HG03354 (cell line): ENCODE measurements around the gene NIBAN1.
"Not testable (repeated sequence)": the region's sequence is repeated elsewhere in the genome, so short reads cannot be mapped to it uniquely, and the experiment has no call there.

Experiments used
- ATAC-seq: cut with Tn5 transposase; IDR thresholded peaks from one replicate; pipeline ENCODE4 v1.9.1; 2021; ENCODE audit warnings: mild to moderate bottlenecking; ENCODE audit not compliant: unreplicated experiment, poor library complexity, severe bottlenecking

NIBAN1 gene

DNA sequence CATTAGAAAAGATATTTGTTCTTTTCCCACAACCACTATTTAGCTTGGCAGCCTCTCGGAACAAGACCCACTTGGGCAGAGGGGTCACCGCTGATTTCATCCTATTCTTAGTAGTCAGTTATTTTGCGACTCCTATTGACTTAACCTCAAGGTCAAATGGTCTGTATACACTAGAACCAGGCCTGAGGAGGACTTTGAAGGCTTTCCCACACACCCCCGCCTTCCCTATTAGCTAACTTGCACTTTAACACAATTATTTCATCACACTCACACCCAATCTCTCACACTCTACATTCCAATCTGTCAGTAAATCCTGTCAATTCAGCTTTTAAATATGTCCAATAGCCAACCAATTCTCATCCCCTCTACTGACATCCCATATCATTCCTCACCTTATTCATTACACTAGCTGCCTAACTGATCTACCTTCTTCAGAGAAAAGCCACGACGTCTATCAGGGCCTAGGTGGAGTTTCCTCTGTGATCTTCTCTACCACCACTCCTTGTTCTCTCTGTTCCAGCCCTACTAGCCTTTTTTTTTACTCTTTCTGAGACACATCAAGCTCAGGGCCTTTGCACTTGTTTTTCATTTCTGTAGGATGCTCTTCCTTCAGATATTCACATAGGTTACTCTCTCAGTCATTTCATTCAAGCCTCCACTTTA lies 1.0 kb upstream of the NIBAN1 start:
- ATAC-seq = no peak

DNA sequence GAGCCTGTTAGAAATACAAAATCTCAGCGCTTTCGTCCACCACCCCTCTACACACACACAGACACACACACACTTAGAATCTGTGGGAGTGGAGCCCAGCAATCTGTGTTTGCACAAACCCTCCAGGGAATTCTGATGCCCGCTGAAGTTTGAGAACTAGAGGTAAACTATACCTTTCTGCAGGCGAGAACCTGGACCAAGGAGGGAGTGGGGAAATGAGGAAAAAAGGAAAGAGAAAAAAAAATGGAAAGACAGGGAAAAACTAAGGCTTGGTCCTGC lies 468 bp upstream of the NIBAN1 start:
- ATAC-seq = no peak

DNA sequence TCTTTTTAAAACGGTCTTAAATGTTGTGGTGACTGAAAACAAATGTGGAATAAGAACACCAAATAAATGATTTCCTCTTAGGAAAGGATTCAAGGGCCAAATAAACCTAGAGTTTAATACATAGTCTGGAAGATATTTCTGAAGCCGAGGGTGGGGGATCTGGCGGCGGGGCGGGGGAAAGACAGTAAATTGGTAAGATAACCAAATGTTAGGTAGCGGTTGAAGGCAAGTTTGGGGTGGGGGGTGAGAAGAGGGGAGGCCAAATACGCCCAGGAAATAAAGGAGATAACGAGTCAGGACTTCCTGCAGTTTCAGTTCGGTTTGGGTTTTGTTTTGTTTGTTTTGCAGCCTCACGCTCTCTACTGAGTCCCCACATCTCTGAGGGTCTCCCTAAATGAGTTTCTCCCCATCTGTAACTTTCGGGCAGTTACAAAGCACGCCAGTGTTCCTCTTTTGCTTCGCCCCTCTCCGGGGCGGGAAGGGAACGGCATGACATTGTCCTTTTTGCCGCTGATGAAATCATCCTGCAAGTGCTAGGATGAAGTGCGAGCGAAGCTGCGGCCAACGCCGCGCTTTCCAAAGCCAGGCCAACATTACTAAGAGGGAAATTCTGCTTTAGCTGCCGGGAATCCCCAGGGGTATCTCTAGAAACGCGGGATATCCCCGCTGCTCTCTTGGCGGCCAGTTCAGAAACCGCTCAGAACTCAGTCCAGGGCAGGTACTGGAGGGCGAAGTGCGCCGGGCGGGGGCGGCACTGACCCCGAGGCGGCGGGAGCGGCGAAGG lies 844 bp downstream of the NIBAN1 start:
- peak; percentile 64 for ATAC-seq

DNA sequence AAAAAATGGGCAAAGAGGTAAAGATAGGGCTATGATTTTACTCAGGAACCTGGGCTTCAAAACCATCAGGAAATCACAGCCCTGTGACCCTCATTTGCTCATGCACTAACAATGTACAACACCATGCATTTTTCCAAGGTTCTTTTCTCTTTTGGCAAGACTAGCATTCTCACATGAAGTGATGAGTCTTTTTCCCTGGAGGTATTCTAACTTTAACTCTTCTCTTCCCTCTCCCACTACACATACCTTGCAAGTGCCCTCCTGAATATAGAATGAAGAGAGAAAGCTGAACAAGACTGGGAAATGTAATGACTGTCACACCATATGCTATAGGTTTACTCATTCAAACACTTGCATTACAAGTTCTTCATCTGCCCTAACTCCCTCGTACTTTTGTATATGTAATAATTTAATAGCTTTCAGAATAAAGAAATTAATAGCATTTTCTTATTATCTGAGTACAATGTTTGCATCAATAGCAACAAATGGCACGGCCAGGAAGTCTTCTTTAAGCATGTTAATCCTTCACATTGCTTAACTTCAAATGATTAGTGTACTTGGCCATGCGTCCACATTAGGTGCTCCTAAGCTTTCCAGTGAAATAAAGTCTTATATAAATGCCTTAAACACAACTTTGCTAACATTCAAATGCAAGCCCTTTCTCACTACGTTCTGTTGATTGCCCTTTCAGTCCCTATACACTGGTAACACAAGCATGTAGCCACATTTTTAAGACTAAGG lies 1.8 kb downstream of the NIBAN1 start:
- ATAC-seq = no peak

DNA sequence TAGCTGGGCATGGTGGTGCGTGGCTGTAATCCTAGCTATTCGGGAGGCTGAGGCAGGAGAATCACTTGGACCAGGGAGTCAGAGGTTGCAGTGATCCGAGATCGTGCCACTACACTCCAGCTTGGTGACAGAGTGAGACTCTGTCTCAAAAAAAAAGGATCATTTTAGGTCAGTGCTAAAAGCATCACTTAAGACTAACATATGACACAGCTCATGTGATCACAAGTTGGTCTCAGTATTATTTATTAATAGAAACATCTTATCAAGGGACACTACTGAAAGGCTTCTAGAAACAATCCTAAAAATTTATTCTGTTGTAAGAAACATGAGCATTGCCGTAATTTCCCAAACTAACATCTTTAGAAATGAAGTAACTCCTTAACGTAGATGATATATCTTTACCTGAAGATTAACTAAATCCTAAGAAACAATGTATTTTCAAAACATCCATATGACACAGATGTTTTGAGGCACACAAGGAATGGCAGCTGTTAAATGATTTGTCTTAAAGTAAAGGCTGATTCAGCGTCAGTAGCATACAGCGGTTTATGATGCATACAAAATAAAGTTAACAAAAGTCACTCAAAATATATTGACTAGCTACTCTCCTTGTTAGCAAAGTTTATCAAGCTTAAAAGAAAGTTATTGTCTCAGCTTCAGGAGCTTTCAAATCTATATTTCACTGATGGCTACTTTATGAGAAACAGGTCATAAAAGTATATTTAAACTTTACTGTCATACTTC lies 2.6 kb downstream of the NIBAN1 start:
- ATAC-seq = no peak

DNA sequence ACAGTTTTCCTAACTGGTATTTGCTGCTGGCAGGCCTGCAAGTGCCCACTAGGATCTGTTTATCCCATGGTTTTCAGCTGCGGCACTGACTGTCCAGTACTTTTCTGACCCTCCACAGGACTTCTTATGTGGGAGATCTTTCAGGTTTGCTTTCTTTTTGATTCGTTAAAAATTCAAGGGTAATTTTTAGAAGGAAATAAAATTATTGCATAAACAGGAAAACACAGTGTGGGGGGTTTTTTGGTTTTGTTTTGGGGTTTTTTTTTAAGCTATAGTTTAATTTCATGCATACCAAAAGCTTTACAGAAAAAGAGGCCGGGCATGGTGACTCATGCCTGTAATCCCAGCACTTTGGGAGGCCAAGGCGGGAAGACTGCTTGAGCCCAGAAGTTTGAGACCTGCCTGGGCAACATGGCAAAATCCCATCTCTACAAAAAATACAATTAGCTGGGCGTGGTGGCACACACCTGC lies 3.6 kb downstream of the NIBAN1 start:
- no peak for ATAC-seq

DNA sequence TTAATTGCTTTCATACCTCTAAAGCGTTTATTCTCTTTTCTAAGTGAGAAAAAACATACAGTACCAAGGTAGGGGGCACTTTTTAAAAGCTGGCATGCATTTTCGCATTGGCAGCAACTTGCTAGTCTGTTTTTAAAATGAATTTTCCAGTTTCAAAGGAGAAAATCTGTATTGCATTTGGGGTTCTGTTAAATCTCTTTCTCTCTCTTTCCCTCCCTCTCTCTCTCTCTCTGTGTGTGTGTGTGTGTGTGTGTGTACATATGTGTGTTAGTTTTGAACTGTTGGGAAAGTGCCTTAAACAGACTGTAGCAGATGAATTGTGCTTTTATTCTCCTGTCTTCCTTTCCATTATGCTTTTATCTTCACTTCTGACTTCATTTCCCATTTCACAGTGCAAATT lies 7.3 kb downstream of the NIBAN1 start:
- no peak for ATAC-seq

DNA sequence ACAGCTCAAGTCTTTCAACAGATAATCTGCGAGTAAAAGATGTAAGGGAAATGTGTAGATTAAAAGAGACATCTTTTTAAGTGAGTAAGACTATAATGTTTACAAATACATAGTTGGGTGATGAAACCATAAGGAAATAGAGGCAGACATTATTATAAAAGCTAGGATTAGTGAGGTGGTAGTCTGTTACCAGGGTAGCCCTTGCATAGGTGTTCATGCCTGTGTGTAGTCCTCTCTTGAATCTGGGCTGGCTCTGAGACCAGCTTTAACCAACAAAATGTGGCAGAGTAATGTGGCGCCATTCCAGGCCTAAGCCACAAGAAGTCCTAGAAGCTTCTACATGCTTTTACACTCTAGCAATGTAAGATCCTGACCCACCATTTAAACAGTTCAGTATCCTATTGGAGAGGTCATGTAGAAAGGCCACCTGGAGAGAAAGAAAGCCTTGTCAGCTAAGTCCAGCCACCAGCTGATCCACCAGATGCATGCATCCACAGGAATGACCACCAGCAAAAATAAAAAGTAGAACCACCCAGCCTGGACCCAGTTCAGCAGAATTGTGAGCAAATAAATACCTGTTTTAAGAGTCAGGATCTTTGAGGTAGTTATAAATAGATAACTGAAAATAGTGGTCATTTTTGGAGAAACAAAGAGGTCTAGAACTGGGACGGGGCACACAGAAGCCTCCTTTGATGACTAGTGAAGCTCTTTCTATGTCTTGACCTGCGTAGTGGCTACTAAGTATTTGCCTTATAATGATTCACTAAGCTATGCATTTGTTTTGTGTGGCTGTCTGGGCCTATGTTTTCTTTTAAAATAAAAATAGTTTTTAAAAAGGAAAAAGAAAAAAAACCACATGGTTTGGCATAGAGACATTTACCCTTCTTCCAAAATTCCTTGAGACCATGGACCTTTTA lies 8.1 kb downstream of the NIBAN1 start:
- no peak for ATAC-seq

DNA sequence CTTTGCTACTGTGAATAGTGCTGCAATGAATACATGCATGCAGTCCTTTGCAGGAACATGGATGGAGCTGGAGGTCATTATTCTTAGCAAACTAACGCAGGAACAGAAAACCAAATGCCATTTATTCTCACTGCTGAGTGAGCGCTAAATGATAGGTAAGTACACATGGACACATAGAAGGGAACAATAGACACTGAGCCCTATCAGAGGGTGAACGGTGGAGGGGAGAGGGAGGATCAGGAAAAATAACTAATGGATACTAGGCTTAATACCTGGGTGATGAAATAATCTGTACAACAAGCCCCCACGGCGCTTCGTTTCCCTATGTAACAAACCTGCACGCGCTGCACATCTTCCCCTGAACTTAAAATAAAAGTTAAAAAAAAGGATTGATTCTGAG lies 8.9 kb downstream of the NIBAN1 start:
- no peak for ATAC-seq

DNA sequence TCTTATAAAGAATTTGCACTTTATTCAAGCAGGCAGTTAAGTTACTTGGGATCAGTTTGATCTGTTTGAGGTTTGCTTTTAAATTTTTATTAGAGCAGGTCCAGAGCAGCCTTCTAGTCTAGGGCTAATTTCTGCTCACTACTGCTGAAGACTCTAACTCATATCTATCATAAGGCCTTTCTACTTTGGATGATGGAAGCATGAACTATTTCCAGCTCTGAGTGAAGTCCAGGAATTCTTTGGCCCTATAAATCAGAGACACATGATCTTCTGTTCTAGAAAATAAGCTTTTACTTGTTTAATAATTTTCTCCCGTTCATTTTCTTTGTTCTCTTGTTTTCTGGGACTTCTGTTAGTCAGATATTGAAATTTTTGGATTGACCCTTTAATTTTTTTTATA lies 14.7 kb downstream of the NIBAN1 start:
- no peak for ATAC-seq

DNA sequence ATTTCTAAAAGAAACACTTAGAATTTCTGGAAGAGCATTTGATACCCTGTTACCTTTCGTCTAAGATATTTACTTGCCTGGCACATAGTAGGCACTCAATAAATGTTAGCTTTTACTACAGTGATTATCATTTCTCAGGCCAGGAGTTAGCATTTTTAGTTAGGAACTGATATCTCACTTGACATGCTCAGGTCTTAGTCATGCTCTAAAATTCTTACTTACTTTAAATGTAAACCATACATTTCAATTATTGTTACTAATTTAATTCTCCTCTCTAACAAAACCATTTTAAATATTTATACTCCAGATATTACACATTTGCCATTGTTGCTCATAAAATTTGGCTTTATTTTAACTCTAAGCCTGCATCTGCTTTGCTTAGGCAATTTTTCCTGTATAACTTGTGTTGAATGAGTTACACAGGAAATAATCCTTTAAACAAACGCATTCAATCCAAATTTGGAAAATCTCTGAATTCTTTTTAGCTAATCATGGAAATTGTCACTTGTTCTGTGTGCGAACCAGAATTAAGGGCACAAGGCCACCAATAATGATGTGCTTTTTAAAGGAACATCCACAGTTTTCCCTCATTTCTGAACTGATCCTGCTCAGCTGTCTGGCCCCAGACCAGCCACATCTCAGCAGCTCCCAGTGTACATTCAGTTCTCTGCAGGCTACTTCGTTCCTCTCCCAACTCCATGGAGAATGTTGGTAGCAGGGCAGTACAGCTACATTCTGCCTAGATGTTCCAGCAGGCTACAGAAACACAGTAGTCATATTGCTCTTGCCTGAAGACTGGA lies 15.6 kb downstream of the NIBAN1 start:
- no peak for ATAC-seq

DNA sequence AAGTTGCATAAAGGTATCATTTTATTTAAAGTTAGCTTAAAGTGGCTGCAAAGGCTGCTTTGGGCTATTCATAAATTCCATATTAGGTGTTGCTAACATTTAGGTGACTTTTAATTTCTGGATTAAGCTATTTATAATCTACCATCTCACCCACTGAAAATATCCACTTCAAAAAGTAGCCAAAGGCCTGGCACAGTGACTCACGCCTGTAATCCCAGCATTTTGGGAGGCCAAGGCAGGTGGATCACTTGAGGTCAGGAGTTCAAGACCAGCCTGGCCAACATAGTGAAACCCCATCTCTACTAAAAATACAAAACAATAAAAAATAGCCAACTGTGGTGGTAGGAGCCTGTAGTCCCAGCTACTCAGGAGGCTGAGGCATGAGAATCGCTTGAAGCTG lies 16.4 kb downstream of the NIBAN1 start:
- not testable (repeated sequence) for ATAC-seq

DNA sequence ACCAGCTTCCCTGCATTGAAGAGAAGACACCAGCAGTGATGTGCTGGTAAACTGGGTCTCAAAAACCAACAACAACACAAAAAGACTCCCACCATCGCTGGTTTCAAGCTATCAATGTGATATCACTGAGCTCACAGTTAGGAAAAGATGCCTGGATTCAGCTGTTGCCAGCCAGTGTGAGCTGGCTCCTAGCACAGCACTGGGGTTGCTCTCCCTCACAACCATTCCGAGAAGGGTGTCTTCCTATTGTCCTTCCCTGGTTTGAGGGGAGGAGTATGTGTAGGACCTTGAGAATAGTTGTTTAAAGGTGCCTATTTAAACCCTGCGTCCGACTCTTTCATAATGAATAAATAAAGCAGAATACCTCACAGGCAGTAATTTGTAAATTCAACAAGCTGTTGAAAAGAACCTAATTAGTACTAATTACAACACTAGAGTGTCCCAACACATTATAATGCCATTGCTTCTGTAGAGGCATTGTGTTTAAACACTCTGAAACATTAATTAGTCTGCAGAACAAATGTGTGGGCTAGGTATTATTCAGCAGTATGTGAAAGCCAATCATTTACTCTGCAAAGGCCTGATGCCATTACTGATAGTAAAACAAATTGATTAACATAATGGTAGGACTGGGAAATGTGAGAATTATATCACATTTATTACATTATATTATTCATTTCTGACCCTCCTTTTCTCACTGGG lies 17.2 kb downstream of the NIBAN1 start:
- no peak for ATAC-seq

DNA sequence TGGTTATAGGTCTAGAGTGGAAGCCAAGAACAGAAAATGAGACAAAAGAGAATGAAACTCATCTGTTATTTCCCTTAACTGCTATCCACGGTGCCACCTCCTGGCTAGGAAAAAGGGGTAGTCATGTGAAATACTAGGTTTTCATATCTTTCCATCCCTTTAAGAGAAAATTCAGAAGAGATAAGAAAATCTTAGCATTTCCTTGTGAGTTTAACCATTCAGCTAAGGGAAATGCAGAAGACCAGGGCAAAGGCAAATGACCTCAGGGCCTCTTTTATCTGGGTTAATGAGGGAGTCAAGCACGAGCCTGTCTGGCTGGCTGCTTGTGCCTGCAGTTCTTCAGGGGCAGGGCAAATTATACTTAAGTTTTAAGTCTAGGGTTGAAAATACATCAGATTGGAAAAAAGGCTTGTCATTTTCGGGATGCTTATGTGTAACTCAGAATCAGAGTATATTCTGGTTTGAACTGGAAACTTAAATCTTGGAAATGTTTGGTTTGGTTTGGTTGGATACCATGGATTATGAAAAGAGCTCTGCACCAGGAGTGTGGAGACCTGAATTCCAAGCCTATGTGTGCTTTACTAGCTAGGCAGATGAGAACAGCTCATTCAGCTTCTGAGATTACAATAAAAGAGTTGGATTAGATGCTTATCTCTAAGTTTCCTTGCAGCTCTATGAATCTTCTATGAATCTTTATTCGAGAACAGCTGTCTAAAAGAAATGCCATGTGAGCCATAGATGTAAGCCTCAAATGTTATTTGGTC lies 19.9 kb downstream of the NIBAN1 start:
- ATAC-seq = no peak

DNA sequence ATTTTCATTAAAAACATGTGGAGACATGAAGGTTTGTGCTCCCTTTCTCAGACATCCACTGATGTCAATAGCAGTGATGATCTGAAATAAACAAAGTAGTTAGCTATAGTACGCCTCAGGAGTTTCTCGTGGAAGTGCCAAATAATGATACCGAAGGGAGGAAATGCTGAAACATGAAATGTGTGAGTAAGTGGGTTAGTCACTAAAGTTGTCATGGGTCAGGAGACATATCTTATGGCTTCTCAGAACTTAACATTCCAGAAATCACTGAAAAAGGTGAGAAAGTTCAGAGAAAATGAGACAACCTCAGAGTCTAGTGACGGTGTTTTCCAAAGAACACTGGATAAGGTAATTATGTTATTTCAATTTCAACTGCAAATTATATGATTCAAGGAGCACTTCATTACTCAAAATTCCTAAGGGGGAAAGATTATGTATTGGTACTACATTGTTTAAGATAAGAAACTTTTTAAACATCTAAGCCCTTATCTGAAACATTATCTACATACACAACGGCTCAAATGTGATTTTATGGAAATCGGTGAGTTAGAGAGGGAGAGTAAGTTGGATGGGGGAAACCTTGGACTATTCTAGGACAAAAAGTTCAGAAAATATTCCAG lies 20.6 kb downstream of the NIBAN1 start:
- no peak for ATAC-seq

DNA sequence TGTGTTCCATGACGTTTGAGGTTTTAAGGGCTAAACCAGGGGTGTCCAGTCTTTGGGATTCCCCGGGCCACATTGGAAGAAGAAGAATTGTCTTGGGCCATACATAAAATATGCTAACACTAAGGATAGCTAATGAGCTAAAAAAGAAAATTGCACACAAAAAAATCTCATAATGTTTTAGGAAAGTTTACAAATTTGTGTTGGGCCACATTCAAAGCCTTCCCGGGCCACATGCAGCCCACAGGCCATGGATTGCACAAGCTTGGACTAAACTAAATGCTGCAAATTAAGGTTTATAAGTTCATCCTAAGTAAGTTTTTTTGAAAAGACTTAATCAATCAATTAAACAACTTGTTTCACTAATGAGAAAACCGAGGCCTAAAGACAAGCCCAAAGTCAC lies 21.9 kb downstream of the NIBAN1 start:
- ATAC-seq = no peak

DNA sequence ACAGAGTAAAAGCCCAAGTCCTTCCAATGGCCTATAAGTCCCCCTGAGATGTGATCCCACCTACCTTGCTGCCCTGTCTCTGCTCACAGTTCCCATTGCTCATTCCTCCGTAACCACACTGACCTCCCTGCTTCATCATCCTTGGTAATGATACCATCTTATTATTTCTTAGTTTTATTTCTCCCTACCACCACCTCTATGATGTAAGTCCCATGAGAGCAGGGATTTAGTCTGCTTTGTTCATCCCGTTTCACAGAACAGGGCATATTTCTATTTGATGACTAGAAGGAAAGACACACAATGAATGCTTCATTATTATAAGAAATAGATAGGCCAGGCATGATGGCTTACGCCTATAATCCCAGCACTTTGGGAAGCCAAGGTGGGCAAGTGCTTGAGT lies 22.5 kb downstream of the NIBAN1 start:
- no peak for ATAC-seq
